Chondrocyte (in vitro differentiated cells): ENCODE measurements around the gene PPFIA1. TPM values are rescaled to one million over a fixed set of nuclear protein-coding genes. Genes with fewer than 3 reads are reported as not detected.

ENCODE experiments used
- DNase-seq: peaks from one replicate; pipeline ENCODE4 v3.0.0; 2021; ENCODE audit warnings: mixed read lengths, low spot score
- H3K27ac Mint-ChIP-seq: one replicate; pipeline ENCODE4 v1.8.0; 2021; ENCODE audit warnings: mild to moderate bottlenecking, moderate library complexity, mixed read lengths; ENCODE audit not compliant: unreplicated experiment
- H3K27me3 Mint-ChIP-seq: 2 replicates; pipeline ENCODE4 v1.8.0; 2021; ENCODE audit warnings: low read depth, mixed read lengths
- H3K36me3 Mint-ChIP-seq: 2 replicates; pipeline ENCODE4 v1.8.0; 2021; ENCODE audit warnings: low read depth, mixed read lengths
- H3K4me1 Mint-ChIP-seq: 2 replicates; pipeline ENCODE4 v1.8.0; 2021; ENCODE audit warnings: low read depth, mild to moderate bottlenecking, mixed read lengths
- H3K4me3 Mint-ChIP-seq: one replicate; pipeline ENCODE4 v1.8.0; 2021; ENCODE audit warnings: mild to moderate bottlenecking, moderate library complexity, mixed read lengths; ENCODE audit not compliant: unreplicated experiment
- H3K9me3 Mint-ChIP-seq: 2 replicates; pipeline ENCODE4 v1.8.0; 2021; ENCODE audit warnings: low read depth, mixed read lengths
- total RNA-seq: library from RNA; stranded (reverse); gene quantifications from 3 replicates; pipeline ENCODE4 v1.2.1, GENCODE V29; 2021
- TF ChIP-seq, protein P1 (sequence below): fragments of 200-600 bp; sonication (generic); IDR thresholded peaks from 2 replicates; pipeline ENCODE4 v1.5.0; 2021; ENCODE audit warnings: antibody characterized with exemption, mild to moderate bottlenecking, moderate library complexity

The PPFIA1 gene
- total RNA-seq, 1 donor from 2014 or later, result 63.5 TPM

DNA sequence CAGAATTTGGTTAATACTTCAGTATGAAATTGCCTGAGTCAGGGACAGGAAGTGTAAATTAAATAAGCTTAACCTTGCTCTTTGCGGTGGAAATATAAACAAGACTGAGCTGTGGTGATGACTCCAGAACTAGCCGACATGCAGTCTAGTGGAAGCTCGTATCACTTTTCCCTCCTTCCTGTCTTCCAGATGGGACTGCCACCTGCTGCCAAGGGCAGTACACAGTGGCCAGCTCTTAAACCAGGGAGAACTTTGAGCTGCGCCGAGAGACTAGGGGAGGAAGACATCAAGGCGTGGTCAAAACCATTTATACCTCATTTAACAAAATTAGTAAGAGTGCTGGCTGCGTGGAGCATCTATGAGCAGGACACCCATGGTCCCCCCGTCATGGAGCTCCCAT lies 96.6 kb downstream of the PPFIA1 start:
- peaks cover 16% of the 10 kb centered on the region for H3K36me3 Mint-ChIP-seq
- TF ChIP-seq, protein P1, sequence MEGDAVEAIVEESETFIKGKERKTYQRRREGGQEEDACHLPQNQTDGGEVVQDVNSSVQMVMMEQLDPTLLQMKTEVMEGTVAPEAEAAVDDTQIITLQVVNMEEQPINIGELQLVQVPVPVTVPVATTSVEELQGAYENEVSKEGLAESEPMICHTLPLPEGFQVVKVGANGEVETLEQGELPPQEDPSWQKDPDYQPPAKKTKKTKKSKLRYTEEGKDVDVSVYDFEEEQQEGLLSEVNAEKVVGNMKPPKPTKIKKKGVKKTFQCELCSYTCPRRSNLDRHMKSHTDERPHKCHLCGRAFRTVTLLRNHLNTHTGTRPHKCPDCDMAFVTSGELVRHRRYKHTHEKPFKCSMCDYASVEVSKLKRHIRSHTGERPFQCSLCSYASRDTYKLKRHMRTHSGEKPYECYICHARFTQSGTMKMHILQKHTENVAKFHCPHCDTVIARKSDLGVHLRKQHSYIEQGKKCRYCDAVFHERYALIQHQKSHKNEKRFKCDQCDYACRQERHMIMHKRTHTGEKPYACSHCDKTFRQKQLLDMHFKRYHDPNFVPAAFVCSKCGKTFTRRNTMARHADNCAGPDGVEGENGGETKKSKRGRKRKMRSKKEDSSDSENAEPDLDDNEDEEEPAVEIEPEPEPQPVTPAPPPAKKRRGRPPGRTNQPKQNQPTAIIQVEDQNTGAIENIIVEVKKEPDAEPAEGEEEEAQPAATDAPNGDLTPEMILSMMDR, result peak; percentile 48
- H3K27ac Mint-ChIP-seq, result peak overlapping the region; percentile 77
- H3K9me3 Mint-ChIP-seq, result peaks cover 4% of the 10 kb centered on the region
- no peak for DNase-seq
- H3K4me3 Mint-ChIP-seq, result no peak overlapping the region
- H3K4me1 Mint-ChIP-seq, result peaks cover 46% of the 10 kb centered on the region
- no peaks in the 10 kb centered on the region for H3K27me3 Mint-ChIP-seq

DNA sequence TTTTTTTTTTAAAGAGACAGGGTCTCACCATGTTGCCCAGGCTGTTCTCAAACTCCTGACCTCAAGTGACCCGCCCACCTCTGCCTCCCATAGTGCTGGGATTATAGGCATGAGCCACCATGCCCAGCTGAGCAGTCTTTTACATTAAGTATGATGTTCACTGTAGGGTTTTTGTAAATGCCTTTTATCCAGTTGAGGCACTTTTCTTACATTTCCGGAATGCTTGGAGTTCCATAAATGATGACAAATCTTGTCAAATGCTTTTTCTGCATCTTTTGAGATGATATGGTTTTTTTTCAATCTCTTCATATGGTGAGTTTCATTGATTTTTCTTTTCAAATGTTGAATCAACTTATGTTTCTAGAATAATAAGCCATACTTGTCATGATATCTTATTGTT lies 98.5 kb downstream of the PPFIA1 start:
- Mint-ChIP-seq H3K27ac (no peak overlapping the region), H3K4me3 (no peak overlapping the region), H3K36me3 (peaks cover 17% of the 10 kb centered on the region), H3K27me3 (no peaks in the 10 kb centered on the region), H3K4me1 (peaks cover 38% of the 10 kb centered on the region), H3K9me3 (peaks cover 4% of the 10 kb centered on the region)
- no peak for DNase-seq
- TF ChIP-seq, protein P1, result no peak

DNA sequence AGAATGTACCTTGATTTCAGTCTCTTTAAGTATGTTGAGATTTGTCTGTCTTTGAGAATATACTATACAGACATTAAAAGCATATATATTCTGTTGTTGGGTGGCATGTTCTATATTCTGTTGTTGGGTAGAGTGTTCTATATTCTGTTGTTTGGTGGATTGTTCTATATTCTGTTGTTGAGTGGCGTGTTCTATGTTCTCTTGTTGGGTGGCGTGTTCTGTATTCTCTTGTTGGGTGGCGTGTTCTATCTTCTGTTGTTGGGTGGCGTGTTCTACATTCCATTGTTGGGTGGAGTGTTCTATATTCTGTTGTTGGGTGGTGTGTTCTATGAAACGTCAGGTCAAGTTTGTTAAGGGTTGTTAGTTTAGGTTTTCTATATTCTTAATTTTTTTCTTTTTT lies 100.8 kb downstream of the PPFIA1 start:
- H3K27ac Mint-ChIP-seq, result no peak overlapping the region
- peaks cover 16% of the 10 kb centered on the region for H3K36me3 Mint-ChIP-seq
- no peak overlapping the region for H3K4me3 Mint-ChIP-seq
- no peaks in the 10 kb centered on the region for H3K27me3 Mint-ChIP-seq
- peaks cover 21% of the 10 kb centered on the region for H3K4me1 Mint-ChIP-seq
- no peak for DNase-seq
- H3K9me3 Mint-ChIP-seq, result peaks cover 4% of the 10 kb centered on the region
- TF ChIP-seq, protein P1, result no peak

DNA sequence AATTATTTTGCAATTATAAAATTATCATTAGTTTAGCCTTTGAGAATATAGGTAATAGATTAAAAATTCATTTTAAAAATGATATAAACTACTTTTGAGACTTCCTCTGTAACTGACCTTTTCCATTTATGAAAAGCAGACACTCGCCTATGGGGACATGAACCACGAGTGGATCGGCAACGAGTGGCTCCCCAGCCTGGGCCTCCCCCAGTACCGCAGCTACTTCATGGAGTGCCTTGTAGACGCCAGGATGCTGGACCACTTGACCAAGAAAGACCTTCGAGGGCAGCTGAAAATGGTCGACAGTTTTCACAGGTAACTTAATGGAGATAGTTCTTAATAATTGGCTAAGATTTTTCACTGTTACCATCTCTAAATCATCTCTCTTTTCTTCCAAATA lies 101.6 kb downstream of the PPFIA1 start:
- peaks cover 18% of the 10 kb centered on the region for H3K36me3 Mint-ChIP-seq
- peak; percentile 62 for DNase-seq
- H3K4me1 Mint-ChIP-seq, result peaks cover 17% of the 10 kb centered on the region
- H3K4me3 Mint-ChIP-seq, result no peak overlapping the region
- H3K27me3 Mint-ChIP-seq, result no peaks in the 10 kb centered on the region
- H3K9me3 Mint-ChIP-seq, result peaks cover 4% of the 10 kb centered on the region
- TF ChIP-seq, protein P1, result no peak
- no peak overlapping the region for H3K27ac Mint-ChIP-seq

DNA sequence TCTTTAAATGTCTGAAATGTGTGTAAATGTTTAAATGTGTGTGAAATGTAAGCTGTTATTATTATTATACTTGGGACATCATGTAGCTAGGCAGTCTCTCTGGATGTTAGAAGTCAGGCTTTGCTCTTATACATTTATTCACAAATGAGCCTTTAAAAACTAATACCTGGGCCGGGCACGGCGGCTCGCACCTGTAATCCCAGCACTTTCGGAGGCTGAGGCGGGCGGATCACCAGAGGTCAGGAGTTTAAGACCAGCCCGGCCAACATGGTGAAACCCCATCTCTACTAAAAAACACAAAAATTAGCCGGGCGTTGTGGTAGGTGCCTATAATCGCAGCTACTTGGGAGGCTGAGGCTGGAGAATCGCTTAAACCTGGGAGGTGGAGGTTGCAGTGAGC lies 106.1 kb downstream of the PPFIA1 start:
- Mint-ChIP-seq H3K27me3 (no peaks in the 10 kb centered on the region), H3K27ac (no peak overlapping the region), H3K36me3 (peaks cover 21% of the 10 kb centered on the region), H3K4me3 (no peak overlapping the region), H3K9me3 (no peaks in the 10 kb centered on the region), H3K4me1 (peaks cover 3% of the 10 kb centered on the region)
- TF ChIP-seq, protein P1, result no peak
- peak; percentile 39 for DNase-seq
